RWPE2 (cell line): ENCODE measurements around the gene EPHA7.

Experiments used
- ATAC-seq: fragments of 200-7000 bp; cut with Tn5 transposase; 3 replicates; pipeline ENCODE4 v1.9.1; 2021; ENCODE audit warnings: low read depth
- DNase-seq: peaks from one replicate; pipeline ENCODE4 v3.0.0-alpha.2; 2020; ENCODE audit warnings: low spot score
- H3K27ac ChIP-seq: fragments of 450-650 bp; 2 replicates; pipeline ENCODE4 v1.5.1; 2017; ENCODE audit warnings: mild to moderate bottlenecking; ENCODE audit not compliant: poor library complexity, severe bottlenecking
- H3K27me3 ChIP-seq: fragments of 250-450 bp; sonication (Bioruptor Pico); 2 replicates; pipeline ENCODE4 v1.5.1; 2021; ENCODE audit warnings: mild to moderate bottlenecking, moderate library complexity; ENCODE audit not compliant: insufficient read depth, poor library complexity, severe bottlenecking
- H3K36me3 ChIP-seq: fragments of 250-450 bp; sonication (Bioruptor Pico); 2 replicates; pipeline ENCODE4 v1.5.1; 2020; ENCODE audit warnings: low read depth, mild to moderate bottlenecking, moderate library complexity
- H3K4me1 ChIP-seq: fragments of 250-450 bp; sonication (Bioruptor Pico); 2 replicates; pipeline ENCODE4 v1.5.1; 2021; ENCODE audit warnings: mild to moderate bottlenecking, moderate library complexity; ENCODE audit not compliant: insufficient read depth, poor library complexity, severe bottlenecking
- H3K4me3 ChIP-seq: fragments of 250-450 bp; sonication (Bioruptor Pico); 2 replicates; pipeline ENCODE4 v1.5.1; 2021; ENCODE audit warnings: mild to moderate bottlenecking, moderate library complexity; ENCODE audit not compliant: severe bottlenecking
- H3K9me3 ChIP-seq: fragments of 250-450 bp; sonication (Bioruptor Pico); 2 replicates; pipeline ENCODE4 v1.5.1; 2021; ENCODE audit warnings: mild to moderate bottlenecking, moderate library complexity; ENCODE audit not compliant: severe bottlenecking
- TF ChIP-seq, protein P1 (sequence below): fragments of 450-650 bp; IDR thresholded peaks from one replicate; pipeline ENCODE4 v1.5.1; 2017; ENCODE audit warnings: mild to moderate bottlenecking, moderate library complexity; ENCODE audit not compliant: poor library complexity, severe bottlenecking

The EPHA7 gene

DNA sequence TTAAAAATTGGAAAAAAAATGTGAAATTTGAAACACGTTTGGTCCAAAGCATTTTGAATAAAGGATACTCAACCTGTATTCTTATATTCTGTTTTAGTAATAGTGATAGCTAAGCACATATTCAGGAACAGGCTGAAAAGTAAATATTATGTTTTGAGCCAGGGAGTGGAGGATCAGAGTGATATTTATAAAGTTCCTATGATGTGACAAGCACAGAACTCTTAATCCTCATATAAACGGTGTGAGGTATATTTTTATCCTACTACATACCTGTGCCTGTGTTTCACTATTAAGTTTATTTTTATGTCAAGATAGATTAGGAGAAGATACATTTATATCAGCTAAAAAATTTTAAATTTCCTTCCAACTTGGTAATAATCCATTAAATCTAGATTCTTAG is 225.5 kb downstream of the EPHA7 start:
- H3K27ac ChIP-seq = no peak overlapping the region
- TF ChIP-seq, protein P1, sequence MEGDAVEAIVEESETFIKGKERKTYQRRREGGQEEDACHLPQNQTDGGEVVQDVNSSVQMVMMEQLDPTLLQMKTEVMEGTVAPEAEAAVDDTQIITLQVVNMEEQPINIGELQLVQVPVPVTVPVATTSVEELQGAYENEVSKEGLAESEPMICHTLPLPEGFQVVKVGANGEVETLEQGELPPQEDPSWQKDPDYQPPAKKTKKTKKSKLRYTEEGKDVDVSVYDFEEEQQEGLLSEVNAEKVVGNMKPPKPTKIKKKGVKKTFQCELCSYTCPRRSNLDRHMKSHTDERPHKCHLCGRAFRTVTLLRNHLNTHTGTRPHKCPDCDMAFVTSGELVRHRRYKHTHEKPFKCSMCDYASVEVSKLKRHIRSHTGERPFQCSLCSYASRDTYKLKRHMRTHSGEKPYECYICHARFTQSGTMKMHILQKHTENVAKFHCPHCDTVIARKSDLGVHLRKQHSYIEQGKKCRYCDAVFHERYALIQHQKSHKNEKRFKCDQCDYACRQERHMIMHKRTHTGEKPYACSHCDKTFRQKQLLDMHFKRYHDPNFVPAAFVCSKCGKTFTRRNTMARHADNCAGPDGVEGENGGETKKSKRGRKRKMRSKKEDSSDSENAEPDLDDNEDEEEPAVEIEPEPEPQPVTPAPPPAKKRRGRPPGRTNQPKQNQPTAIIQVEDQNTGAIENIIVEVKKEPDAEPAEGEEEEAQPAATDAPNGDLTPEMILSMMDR = no peak
- H3K4me1 ChIP-seq = no peaks in the 10 kb centered on the region
- H3K36me3 ChIP-seq = no peaks in the 10 kb centered on the region
- H3K27me3 ChIP-seq = no peaks in the 10 kb centered on the region
- DNase-seq (no peak), ATAC-seq (no peak)
- no peak overlapping the region for H3K4me3 ChIP-seq
- H3K9me3 ChIP-seq = no peaks in the 10 kb centered on the region
